ENCODE data around the gene TET1. TPM values are rescaled to one million over a fixed set of nuclear protein-coding genes. Genes with fewer than 3 reads are reported as not detected.
"Not testable (repeated sequence)": the region's sequence is repeated elsewhere in the genome, so short reads cannot be mapped to it uniquely, and the experiment has no call there.

Gene TET1
- total RNA-seq, 1 donor from 2014 or later = 3.1 TPM

- DNase-seq (ENCODE audit: missing footprints) (no peak), ATAC-seq (no peak)
- intact Hi-C loops (cut with DNase I) = no loop called here
Observed at GRCh38 chr10:68601501-68602265, 41.5 kb downstream of the TET1 start.

DNA sequence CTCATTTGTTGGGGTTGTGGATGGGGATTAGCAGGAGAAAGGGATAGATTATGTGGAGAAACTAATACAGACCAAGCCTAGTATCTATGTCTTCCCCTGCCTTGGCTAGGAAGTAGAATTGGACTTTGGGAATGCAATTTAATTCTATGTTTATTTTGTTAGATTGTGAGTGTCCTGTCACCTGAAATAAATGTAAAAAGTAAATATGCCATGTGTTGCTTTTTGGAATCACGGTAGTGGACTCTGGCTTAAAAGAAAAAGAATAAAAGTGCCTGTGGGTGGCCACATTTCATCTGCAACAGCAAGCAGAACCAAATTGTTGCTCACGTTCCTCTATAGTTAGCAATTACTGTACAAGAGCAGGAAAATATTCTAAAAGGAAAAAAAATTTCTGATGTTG, 42.3 kb downstream of the TET1 start:
- intact Hi-C loops (cut with DNase I) = no loop called here
- ATAC-seq = no peak
- DNase-seq (ENCODE audit: missing footprints) = no peak

DNA sequence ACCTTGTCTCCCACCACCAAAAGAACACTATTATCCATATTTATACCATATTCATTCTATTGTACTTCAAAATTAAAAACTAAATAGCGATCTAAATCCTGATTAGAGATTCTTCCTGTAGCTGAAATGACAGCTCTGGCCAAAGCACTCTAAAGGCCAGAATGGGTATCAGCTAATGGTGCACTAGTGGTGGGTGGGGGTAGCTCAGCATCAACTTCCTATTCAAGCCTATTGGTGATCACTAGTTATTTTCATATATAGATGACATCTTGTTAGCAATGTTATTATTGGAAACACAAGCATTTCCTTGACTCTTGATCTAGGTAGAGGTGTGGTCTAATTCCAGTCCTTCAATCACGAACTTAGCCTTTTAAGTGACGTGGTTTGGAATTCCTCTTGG, 43.6 kb downstream of the TET1 start:
- ATAC-seq (no peak), DNase-seq (ENCODE audit: missing footprints) (no peak)
- intact Hi-C loops (cut with DNase I) = no loop called here

GRCh38 chr10:68604441-68604840, 44.3 kb downstream of the TET1 start:
- DNase-seq (ENCODE audit: missing footprints) = no peak
- ATAC-seq = no peak
- intact Hi-C loops (cut with DNase I) = no loop called here

DNA sequence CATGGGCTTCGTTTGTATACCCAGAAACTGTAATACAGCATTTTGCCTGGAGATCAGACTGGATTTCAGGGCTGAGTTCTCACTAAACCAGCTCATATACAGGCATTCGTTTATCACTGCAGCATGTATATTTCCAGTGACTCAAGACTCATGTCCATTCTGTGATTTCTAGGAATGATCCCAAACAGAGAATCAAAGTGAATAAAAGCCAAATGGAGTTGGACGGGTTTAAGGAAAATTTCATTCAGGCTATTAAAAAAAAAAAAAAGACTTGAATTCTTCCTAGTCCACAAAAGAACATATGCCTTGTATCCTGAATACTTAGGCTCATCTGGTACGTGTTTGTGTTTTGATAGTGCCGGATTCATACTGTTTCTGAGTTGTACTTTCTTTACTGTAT, 46.8 kb downstream of the TET1 start:
- DNase-seq (ENCODE audit: missing footprints) = no peak

DNA sequence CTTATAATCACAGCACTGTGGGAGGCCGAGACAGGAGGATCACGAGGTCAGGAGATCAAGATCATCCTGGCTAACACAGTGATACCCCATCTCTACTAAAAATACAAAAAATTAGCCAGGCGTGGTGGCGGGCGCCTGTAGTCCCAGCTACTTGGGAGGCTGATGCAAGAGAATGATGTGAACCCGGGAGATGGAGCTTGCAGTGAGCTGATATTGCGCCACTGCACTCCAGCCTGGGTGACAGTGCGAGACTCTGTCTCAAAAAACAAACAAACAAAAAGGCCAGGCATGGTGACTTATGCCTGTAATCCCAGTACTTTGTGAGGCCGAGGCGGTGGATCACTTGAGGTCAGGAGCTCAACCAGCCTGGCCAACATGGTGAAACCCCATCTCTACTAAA, 49.9 kb downstream of the TET1 start:
- intact Hi-C loops (cut with DNase I) = not testable (repeated sequence)

More for the DNA sequence above, 46.8 kb downstream of the TET1 start:
- no peak for ATAC-seq
- intact Hi-C loops (cut with DNase I) = no loop called here

GRCh38 chr10:68611227-68611626, 51.1 kb downstream of the TET1 start:
- intact Hi-C loops (cut with DNase I) = no loop called here
- no peak for DNase-seq (ENCODE audit: missing footprints)
- ATAC-seq = no peak

More for the DNA sequence above, 49.9 kb downstream of the TET1 start:
- not testable (repeated sequence) for DNase-seq (ENCODE audit: missing footprints); ATAC-seq

GRCh38 chr10:68613974-68614373, 53.8 kb downstream of the TET1 start:
- intact Hi-C loops (cut with DNase I); ATAC-seq; DNase-seq (ENCODE audit: missing footprints): not testable (repeated sequence)

GRCh38 chr10:68617691-68618090, 57.6 kb downstream of the TET1 start:
- intact Hi-C loops (cut with DNase I); ATAC-seq; DNase-seq (ENCODE audit: missing footprints): not testable (repeated sequence)

DNA sequence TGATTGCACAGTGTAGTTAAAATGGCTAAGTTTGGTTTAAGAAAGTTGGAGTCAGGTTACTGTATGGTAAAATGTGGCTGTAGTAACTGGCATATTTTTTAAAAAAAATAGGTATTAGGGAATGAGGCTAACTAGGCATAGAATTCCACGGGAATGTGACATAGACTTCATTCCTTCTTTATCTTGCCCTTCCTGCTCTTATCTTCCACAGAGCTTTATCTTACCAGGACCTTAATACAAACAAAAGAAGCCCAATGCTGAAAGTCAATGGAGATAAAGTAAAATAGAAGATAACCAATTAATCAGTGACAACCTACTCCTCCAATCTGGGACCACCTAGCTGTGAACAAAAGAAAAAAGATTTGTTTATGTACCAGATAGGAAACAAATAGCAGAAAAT, 58.1 kb downstream of the TET1 start:
- intact Hi-C loops (cut with DNase I) = no loop called here
- no peak for DNase-seq (ENCODE audit: missing footprints)
- no peak for ATAC-seq

DNA sequence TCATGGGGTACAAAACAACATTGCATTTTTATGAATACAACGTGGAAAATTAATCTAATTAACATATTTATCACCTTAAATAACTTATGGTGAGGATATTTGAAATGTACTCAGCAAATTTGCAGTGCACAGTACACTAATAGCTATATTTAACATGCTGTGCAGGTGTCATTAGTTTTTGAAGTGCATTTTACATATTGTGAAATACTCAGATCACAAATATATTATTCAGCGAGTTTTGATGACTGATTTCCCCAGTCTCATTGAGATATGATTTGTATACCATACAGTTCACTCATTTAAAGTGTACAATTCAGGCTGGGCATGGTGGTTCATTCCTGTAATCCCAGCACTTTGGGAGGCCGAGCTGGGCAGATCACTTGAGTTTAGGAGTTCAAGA, 59.5 kb downstream of the TET1 start:
- DNase-seq (ENCODE audit: missing footprints) = no peak
- ATAC-seq = no peak
- intact Hi-C loops (cut with DNase I) = no loop called here

- ATAC-seq = no peak
- intact Hi-C loops (cut with DNase I) = no loop called here
- no peak for DNase-seq (ENCODE audit: missing footprints)
Observed at GRCh38 chr10:68625316-68625921, 65.3 kb downstream of the TET1 start.

GRCh38 chr10:68628576-68629127, 68.5 kb downstream of the TET1 start:
- intact Hi-C loops (cut with DNase I) = no loop called here
- no peak for ATAC-seq
- DNase-seq (ENCODE audit: missing footprints) = no peak

GRCh38 chr10:68632271-68632560, 72.1 kb downstream of the TET1 start:
- intact Hi-C loops (cut with DNase I); ATAC-seq; DNase-seq (ENCODE audit: missing footprints): not testable (repeated sequence)

GRCh38 chr10:68633281-68633680, 73.1 kb downstream of the TET1 start:
- DNase-seq (ENCODE audit: missing footprints) (no peak), ATAC-seq (no peak)
- intact Hi-C loops (cut with DNase I) = no loop called here

- intact Hi-C loops (cut with DNase I) = no loop called here
- DNase-seq (ENCODE audit: missing footprints) (no peak), ATAC-seq (no peak)
Observed at GRCh38 chr10:68633816-68634466, 73.8 kb downstream of the TET1 start.

DNA sequence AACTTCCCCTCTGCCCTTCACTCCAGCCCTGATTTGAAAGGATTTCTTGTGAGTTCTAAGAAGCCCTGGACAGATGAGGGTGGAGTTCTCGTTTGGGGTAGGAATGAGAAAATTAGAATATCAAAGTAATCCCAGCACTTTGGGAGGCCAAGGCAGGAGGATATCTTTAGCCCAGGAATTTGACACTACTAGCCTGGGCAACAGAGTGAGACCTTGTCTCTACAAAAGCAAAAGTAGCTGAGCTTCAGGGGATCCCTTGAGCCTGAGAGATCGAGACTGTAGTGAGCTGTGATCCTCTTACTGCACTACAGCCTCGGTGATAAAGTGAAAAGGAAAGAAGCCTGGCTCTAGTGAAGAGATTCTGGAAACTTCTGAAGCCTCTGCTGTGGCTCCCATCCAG, 76.2 kb downstream of the TET1 start:
- DNase-seq (ENCODE audit: missing footprints) = no peak
- intact Hi-C loops (cut with DNase I) = no loop called here

DNA sequence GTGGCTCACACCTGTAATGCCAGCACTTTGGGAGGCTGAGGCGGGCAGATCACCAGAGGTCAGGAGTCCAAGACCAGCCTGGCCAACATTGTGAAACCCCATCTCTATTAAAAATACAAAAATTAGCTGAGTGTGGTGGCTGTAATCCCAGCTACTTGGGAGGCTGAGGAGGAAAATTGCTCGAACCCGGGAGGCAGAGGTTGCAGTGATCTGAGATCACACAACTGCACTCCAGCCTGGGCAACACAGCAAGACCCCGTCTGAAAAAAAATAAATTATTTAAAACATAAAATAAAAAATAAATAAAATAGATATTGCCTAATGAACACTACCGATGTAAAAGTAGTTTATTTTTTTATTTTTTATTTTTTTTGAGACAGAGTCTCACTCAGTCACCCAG, 83.4 kb downstream of the TET1 start:
- intact Hi-C loops (cut with DNase I); ATAC-seq; DNase-seq (ENCODE audit: missing footprints): not testable (repeated sequence)

More for the DNA sequence above, 76.2 kb downstream of the TET1 start:
- ATAC-seq = peak; percentile 8

DNA sequence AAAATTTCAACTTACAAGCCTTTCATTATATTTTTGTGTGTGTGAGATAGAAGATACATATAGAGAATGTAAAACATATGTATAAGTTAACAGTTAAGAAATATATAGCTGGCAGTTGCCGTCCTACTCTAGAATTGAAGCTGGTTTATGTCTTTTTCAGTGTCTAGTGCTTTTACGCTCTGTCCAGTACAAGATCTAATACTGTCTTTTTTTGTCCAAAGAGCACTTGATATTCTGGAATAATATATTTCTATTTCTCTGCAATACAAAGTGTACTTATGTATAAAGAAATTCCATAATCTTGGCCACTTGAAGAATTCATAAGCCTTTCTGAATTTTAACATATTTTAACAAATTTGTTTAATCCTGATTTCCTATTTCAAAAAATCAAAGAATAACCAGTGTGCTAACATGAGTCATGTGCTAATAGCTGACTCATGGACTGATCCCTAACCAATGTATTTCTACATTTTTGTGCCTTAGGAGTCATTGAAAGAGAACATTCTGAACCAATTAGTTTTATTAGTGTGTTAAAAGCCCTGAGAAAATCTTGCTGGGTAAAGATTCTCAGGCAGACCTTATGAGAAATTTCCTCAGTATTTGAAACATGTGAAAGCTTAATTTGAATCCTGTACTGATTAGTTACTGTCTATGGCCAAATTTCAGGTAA, 87.7 kb downstream of the TET1 start:
- DNase-seq (ENCODE audit: missing footprints) (no peak), ATAC-seq (no peak)
- intact Hi-C loops (cut with DNase I) = no loop called here

Measured in Right ventricle myocardium inferior (tissue), 1 donor.